Endothelial cell of umbilical vein (primary cell): ENCODE data around the gene PPBP. TPM values are rescaled to one million over a fixed set of nuclear protein-coding genes. Genes with fewer than 3 reads are reported as not detected.

Experiments
- BruUV-seq: library from RNA; stranded (reverse); fragments of 400-500 nt; replicated peaks from 2 replicates; lab custom pipeline; 2021; lab: Mats Ljungman, UMichigan
- CTCF ChIA-PET: fragments of 300-600, 350-600 bp; sonication (Branson Sonifier 250); formaldehyde crosslinking; loops from one replicate; lab custom pipeline; 2021; ENCODE audit warnings: antibody characterized with exemption, inconsistent platforms; lab: Charles Lee
- POLR2A ChIA-PET: fragments of 300-600, 350-600 bp; sonication (Branson Sonifier 250); formaldehyde crosslinking; loops from one replicate; lab custom pipeline; 2021; ENCODE audit warnings: antibody characterized with exemption, inconsistent platforms; lab: Charles Lee
- DNase-seq: peaks from one replicate; pipeline ENCODE4 v3.0.0-alpha.2; 2011; ENCODE audit warnings: low read depth, low spot score
- FAIRE-seq: peaks from 2 replicates; lab custom pipeline; 2011; peaks lifted over from hg19 to GRCh38; lab: Jason Lieb, UNC
- H2AFZ ChIP-seq: 2 replicates; pipeline ENCODE4 v1.6.0; 2012; ENCODE audit warnings: low read depth, low read length, control low read depth, inconsistent platforms
- H3K27ac ChIP-seq: 2 replicates; pipeline ENCODE4 v1.5.1; 2011; ENCODE audit warnings: low read depth, mild to moderate bottlenecking, control low read depth, low read length, moderate library complexity; ENCODE audit not compliant: insufficient read depth
- H3K27me3 ChIP-seq, 2 experiments: 2 replicates each; pipeline versions ENCODE4 v1.6.0 to v1.6.1; 2011; ENCODE audit warnings: low read length in 2 of 2, mixed read lengths in 1 of 2; ENCODE audit not compliant: control insufficient read depth in 2 of 2, insufficient read depth in 2 of 2
- H3K36me3 ChIP-seq, 2 experiments: 2 replicates in 1 of 2; 3 replicates in 1 of 2; pipeline ENCODE4 v1.5.1; 2011; ENCODE audit warnings: low read length in 2 of 2, mild to moderate bottlenecking in 1 of 2, moderate library complexity in 1 of 2; ENCODE audit not compliant: control insufficient read depth in 2 of 2, insufficient read depth in 2 of 2; ENCODE audit errors: extremely low read depth in 1 of 2
- H3K4me1 ChIP-seq: 3 replicates; pipeline ENCODE4 v1.5.1; 2011; ENCODE audit warnings: mild to moderate bottlenecking, low read length; ENCODE audit not compliant: control insufficient read depth, insufficient read depth; ENCODE audit errors: extremely low read depth
- H3K4me2 ChIP-seq: 2 replicates; pipeline ENCODE4 v1.6.1; 2011; ENCODE audit warnings: low read length, control low read depth, mixed read lengths; ENCODE audit not compliant: insufficient read depth
- H3K4me3 ChIP-seq, 3 experiments: fragments of 200-600 bp in 1 of 3; sonication (generic), shearing (Covaris generic) in 1 of 3; replicated peaks in 1 of 3; 2 replicates each; pipeline ENCODE4 v1.5.1; 2011 to 2016; ENCODE audit warnings: control low read depth in 3 of 3, low read length in 3 of 3, mild to moderate bottlenecking in 2 of 3, inconsistent platforms in 1 of 3, low read depth in 1 of 3, moderate library complexity in 1 of 3; ENCODE audit not compliant: insufficient read depth in 1 of 3
- H3K79me2 ChIP-seq: 2 replicates; pipeline ENCODE4 v1.6.0; 2012; ENCODE audit warnings: low read length, inconsistent platforms; ENCODE audit not compliant: control insufficient read depth, insufficient read depth
- H3K9ac ChIP-seq: replicated peaks from 2 replicates; pipeline ENCODE3; 2011; ENCODE audit warnings: low read length, control low read depth; ENCODE audit not compliant: insufficient read depth; ENCODE audit errors: extremely low read depth
- H3K9me1 ChIP-seq: replicated peaks from 3 replicates; pipeline ENCODE4 v1.6.0; 2011; ENCODE audit warnings: mild to moderate bottlenecking, low read length; ENCODE audit not compliant: control insufficient read depth, insufficient read depth; ENCODE audit errors: extremely low read depth
- H3K9me3 ChIP-seq: replicated peaks from 2 replicates; pipeline ENCODE4 v1.5.1; 2012; ENCODE audit warnings: low read length, inconsistent platforms; ENCODE audit not compliant: control insufficient read depth, insufficient read depth
- H4K20me1 ChIP-seq: replicated peaks from 2 replicates; pipeline ENCODE3; 2011; ENCODE audit warnings: mild to moderate bottlenecking, low read length; ENCODE audit not compliant: control insufficient read depth, insufficient read depth; ENCODE audit errors: extremely low read depth
- FOS ChIP-seq: IDR thresholded peaks from 2 replicates; pipeline ENCODE4 v1.6.1; 2011; ENCODE audit warnings: mild to moderate bottlenecking, low read length, moderate library complexity, borderline replicate concordance; ENCODE audit not compliant: insufficient read depth
- GATA2 ChIP-seq: IDR thresholded peaks from 2 replicates; pipeline ENCODE4 v1.7.0; 2011; ENCODE audit warnings: low read depth, mild to moderate bottlenecking, moderate library complexity, mixed read lengths, low read length; ENCODE audit not compliant: insufficient read length, insufficient read depth
- POLR2AphosphoS5 ChIP-seq: IDR thresholded peaks from 2 replicates; pipeline ENCODE4 v1.6.1; 2012; ENCODE audit warnings: low read depth, mild to moderate bottlenecking, control low read depth, low read length, moderate library complexity; ENCODE audit not compliant: insufficient read depth
- dilution Hi-C: fragments of 300-500 bp; cut with MboI; formaldehyde crosslinking; loops from one replicate; pipeline ENCODE4 v1.15.0; 2019; ENCODE audit warnings: low sequenced_read_pairs; ENCODE audit not compliant: extremely low pct_ligation_motif_present
- intact Hi-C: fragments of 100-400 bp; cut with micrococcal nuclease; formaldehyde crosslinking; loops from one replicate; pipeline ENCODE4 v1.10.0; 2022
- polyA plus RNA-seq, 4 experiments: library from polyadenylated mRNA; depleted of rRNA in 3 of 4; stranded (reverse) in 3 of 4; unstranded in 1 of 4; fragments of >200 nt; gene quantifications; 2 replicates each; pipeline versions ENCODE4 v1.2.1 to v1.2.3, GENCODE V29; 2011 to 2012; ENCODE audit warnings: missing spikeins in 1 of 4
- total RNA-seq: library from RNA; stranded (reverse); gene quantifications from 2 replicates; pipeline ENCODE4 v1.2.3, GENCODE V29; 2021
- TF ChIP-seq, protein P1 (sequence below), 2 donors: IDR thresholded peaks; 1 replicate in 1 of 2; 2 replicates in 1 of 2; pipeline ENCODE4 v1.5.1; 2011; ENCODE audit warnings: low read length in 2 of 2, mild to moderate bottlenecking in 2 of 2, moderate library complexity in 2 of 2, control low read depth in 1 of 2, inconsistent platforms in 1 of 2, low read depth in 1 of 2; ENCODE audit not compliant: insufficient read depth in 1 of 2; ENCODE audit errors: extremely low read depth in 1 of 2
- TF ChIP-seq, protein P2 (sequence below): IDR thresholded peaks from 2 replicates; pipeline ENCODE4 v1.6.1; 2011; ENCODE audit not compliant: insufficient read depth, insufficient read length

PPBP gene
- total and polyA plus RNA-seq, 2 donors (not counting 3 experiments of a cell fraction or from before 2014, with no cell fraction given): not detected

DNA sequence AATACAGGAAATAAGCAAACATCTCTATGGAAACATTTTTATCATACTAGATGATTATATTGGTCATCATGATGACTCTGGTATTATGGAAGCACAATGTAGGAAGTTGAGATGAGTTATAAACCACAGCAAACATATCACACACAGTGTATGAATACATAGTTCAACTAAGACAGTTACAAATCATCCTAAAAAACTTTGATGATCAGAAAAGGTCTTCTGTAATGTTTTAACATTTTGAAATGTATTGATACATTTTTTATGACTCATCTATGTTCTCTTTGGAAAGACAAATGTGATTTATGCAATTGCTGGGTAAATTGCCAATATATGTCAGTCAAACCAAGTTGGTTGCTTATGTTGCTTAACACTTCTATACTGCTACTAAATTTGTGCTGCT, 45.7 kb upstream of the PPBP start:
- Histone ChIP-seq H3K27me3 (no peaks in the 10 kb centered on the region), H3K9me1 (no peaks in the 10 kb centered on the region), H2AFZ (no peak overlapping the region), H3K4me3 (no peak overlapping the region), H4K20me1 (no peaks in the 10 kb centered on the region), H3K27ac (no peak overlapping the region), H3K9ac (no peak overlapping the region), H3K79me2 (no peaks in the 10 kb centered on the region), H3K4me2 (no peak overlapping the region), H3K4me1 (peaks cover 14% of the 10 kb centered on the region), H3K9me3 (no peaks in the 10 kb centered on the region), H3K36me3 (no peaks in the 10 kb centered on the region)
- peak; percentile 48 for TF ChIP-seq FOS
- TF ChIP-seq, protein P1, sequence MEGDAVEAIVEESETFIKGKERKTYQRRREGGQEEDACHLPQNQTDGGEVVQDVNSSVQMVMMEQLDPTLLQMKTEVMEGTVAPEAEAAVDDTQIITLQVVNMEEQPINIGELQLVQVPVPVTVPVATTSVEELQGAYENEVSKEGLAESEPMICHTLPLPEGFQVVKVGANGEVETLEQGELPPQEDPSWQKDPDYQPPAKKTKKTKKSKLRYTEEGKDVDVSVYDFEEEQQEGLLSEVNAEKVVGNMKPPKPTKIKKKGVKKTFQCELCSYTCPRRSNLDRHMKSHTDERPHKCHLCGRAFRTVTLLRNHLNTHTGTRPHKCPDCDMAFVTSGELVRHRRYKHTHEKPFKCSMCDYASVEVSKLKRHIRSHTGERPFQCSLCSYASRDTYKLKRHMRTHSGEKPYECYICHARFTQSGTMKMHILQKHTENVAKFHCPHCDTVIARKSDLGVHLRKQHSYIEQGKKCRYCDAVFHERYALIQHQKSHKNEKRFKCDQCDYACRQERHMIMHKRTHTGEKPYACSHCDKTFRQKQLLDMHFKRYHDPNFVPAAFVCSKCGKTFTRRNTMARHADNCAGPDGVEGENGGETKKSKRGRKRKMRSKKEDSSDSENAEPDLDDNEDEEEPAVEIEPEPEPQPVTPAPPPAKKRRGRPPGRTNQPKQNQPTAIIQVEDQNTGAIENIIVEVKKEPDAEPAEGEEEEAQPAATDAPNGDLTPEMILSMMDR (IDR thresholded peaks at IDR 0.05; ENCODE audit: extremely low read depth in 1 of 2, insufficient read depth in 1 of 2, low read depth in 1 of 2, low read length in 2 of 2): no peak
- peak; percentile 36 for TF ChIP-seq GATA2
- TF ChIP-seq, protein P2, sequence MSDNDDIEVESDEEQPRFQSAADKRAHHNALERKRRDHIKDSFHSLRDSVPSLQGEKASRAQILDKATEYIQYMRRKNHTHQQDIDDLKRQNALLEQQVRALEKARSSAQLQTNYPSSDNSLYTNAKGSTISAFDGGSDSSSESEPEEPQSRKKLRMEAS: no peak
- TF ChIP-seq POLR2AphosphoS5: no peak
- intact Hi-C loops: no loop called here
- BruUV-seq: no TSS peak
- no peak for FAIRE-seq
- CTCF ChIA-PET: no interaction called here
- dilution Hi-C loops: no loop called here
- POLR2A ChIA-PET: no interaction called here
- no peak for DNase-seq
